ENCODE measurements around the gene NOTO.

NOTO gene

DNA sequence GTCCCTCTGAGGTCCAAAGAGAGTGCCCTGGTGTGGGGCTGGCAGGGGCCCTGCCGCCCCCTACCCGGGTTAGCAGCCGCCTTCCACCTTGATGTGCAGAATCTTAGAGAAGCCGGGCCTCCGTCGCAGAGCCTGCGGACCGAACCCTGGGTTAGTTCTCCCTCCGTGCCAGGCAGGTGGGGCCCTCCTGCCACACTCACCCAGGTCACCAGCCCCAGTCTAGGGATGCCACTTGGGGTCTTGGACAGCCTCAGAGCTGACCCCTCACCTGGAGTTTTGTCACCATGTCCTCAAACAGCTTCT is 56.5 kb downstream of the NOTO start:
- DNase-seq = no peak

DNA sequence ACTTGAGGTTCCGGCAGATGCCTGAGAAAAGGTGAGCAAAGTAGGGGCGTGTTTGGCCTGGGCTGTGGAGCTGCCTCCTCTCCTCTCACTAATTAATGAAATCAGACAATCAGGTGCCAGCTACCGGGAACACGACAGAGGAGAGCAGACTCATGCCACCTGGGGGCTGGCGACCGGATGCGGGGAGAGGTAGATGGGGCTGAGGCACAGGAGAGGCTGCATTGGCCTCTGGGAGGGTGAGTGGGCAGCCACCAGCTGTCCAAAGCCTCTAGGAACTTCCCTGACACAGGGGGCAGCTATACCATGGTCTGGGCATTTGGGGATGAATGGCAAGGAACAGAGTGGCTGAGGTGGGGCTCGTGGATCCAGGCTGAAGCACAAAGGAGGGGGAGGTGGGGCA is 56.9 kb downstream of the NOTO start:
- DNase-seq = no peak

DNA sequence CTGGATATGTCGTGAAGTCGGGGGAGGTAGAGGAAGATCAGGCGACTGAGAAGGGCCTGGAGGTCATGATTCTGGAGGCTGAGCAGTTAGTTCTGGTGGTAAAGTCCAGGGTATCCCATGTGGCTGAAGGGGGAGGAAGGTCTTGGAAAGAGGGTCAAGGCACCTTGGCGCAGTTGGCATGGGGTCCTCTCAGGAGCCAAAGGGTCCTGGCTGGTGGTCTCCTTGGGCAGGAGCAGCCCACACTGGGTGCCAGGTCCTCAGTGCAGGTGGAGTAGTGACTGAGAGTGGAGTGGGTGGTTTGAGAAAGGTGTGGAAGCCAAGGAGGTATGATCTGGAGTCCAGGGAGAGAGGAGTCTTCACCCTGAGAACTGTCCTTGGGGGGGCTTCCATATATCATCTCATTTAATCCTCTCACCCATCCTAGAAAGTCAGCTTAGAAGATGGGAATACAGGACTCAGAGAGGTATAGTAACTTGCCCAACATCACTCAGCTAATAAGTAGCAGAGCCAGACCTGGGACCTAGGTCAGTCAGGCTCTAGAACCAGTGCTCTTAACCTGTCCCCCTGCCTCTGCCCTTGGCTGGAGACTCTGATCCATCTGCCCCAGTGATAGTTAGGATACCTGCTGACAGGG is 57.4 kb downstream of the NOTO start:
- no peak for DNase-seq

DNA sequence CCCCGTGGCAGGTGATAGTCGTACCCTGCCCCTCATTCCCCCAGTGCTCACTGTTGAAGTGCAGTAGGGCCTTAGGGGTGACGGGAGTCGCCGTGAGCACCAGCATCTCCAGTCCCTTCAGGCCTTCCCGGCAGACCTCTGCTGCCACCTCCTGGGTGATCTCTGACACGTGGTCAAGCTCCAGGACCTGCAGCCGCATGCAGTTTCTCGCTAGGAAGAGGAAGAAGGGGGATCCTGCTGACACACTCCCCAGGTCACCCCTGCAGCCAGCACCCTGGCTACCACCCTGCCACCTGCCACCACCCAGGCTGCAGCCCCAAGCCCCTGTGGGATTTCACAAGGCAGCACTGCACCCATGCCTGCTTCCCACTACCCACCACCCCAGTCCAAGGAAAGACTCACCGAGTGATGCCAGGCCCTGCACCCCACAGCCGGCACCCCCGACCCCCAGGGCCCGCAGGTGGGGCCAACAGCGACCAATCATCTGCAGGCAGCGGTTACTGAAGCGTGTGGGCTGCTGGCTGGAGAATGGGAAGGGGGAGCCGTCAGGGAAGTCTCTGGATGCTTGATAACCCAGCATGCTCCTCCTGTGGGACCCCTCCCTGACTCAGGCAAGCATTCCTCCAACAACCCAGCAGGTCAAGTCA is 58.1 kb downstream of the NOTO start:
- DNase-seq = no peak
